ENCODE results near the gene FASTKD3.
A peak's percentile ranks its signal among the peaks of the same experiment; 100 is the strongest.
"Not testable (repeated sequence)": the region's sequence is repeated elsewhere in the genome, so short reads cannot be mapped to it uniquely, and the experiment has no call there.

Gene FASTKD3, protein sequence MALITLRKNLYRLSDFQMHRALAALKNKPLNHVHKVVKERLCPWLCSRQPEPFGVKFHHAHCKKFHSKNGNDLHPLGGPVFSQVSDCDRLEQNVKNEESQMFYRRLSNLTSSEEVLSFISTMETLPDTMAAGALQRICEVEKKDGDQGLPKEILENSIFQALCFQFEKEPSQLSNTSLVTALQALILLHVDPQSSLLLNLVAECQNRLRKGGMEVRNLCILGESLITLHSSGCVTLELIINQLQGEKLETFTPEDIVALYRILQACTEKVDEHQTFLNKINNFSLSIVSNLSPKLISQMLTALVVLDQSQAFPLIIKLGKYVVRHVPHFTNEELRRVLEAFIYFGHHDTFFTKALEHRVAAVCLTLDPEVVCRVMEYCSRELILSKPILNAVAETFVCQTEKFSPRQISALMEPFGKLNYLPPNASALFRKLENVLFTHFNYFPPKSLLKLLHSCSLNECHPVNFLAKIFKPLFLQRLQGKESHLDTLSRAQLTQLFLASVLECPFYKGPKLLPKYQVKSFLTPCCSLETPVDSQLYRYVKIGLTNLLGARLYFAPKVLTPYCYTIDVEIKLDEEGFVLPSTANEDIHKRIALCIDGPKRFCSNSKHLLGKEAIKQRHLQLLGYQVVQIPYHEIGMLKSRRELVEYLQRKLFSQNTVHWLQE

DNA sequence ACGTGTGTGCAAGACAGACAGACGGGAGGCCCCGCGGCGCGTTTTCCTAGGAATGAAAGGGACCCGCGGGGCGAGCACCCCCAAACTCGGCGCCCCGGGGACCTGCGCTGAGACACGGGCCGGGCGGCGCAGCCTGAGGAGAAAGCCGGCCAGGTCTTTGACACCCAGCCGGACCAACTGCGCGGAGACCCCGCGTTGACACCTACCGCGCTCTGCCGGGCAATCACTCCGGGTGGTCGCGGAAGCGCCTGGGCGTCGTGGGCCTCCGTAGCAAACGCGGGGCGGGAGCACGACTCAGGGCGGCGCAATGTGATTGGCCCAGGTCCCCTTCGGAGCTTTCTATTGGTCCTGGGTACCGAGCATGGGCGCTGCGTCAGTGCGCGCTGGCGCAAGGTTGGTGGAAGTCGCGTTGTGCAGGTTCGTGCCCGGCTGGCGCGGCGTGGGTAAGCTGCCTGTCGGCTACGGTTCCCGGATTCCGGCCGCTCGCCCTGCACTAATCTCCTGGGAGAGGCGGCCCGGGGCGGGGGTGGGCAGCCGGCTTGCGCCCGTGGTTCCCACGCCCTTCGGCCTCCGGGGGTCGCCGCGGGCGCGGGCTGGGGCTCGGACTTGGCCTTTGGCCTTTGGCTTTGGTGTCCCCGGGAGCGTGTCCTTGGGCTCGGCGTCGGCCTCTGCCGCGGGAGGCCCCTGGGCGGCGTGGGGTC lies at the start of gene FASTKD3, which contains the start of gene MTRR:
Gene FASTKD3 (minus strand): TSS at position 259 of the 701 bp plus-strand sequence. CDS start 948 bp downstream, outside the sequence.
Gene MTRR (plus strand): TSS at position 376 of the 701 bp plus-strand sequence. CDS start 1,647 bp downstream, outside the sequence.
- DNase-seq: peak; percentile 97

DNA sequence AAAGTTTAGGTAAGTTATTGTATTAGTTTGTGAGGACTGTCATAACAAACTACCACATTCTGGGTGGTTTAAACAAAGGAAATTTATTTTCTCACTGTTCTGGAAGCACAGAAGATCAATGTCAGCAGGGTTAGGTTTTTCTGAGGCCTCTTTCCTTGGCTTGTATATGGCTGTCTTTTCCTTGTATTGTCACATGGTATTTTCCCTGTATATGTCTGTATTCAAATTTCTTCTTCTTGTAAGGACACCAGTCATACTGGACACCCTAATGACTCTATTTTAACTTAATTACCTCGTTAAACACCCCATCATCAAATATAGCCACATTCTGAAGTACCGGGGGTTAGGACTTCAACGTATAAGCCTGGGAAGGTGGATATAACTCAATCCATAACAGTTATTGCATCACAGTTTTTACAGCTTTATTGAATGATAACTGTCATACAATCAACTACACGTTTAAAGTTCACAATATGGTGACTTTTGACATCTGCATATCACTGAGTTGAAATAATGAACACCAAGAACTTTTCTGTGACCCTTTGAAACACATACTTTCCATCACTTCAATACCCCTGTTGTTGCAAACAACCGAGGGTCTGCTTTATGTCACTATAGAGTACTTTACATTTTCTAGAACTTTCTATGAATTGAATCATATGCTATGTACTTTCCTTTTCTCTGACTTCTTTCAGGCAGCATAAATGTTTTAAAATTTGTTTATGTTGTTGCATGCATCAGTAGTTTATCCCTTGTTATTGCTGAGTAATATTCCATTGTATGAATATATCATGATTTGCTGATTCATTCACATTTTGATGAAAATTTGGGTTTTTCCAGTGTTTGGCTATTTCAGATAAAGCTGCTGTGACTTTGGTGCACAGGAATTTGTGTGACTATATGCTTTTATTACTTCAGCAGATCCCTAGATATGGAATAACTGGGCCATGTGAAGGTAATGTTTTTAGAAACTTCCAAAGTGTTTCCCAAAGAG lies 48.6 kb upstream of the FASTKD3 start:
- no peak for DNase-seq

DNA sequence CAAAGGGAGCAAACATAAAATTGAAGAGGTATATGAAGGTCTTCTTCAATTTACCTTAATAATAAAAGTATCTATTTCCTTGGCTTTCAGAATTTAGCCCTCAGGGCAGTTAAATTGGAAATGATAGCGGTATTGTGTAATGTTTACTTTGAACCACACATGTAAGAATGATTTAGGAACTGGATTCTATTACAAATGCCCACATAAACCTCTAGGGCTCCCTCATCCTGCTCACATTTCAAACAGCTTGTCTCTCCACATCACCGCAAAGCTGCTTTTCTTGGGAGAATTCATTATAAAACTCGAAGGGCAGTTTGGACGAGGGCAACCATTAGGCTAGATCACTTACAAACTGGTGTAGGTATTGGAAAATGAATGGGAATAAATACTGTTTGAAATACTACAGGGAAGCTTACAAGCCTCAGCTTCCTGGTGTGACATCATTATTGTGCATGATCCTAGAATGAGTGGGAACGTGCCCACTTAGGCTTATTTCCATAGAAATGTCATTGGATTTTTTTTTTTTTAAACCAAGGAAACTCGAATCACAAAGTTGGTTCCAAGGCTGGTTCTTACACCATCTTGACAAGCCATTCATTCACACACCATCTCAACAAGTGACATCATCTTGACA lies 47.5 kb upstream of the FASTKD3 start:
- no peak for DNase-seq

DNA sequence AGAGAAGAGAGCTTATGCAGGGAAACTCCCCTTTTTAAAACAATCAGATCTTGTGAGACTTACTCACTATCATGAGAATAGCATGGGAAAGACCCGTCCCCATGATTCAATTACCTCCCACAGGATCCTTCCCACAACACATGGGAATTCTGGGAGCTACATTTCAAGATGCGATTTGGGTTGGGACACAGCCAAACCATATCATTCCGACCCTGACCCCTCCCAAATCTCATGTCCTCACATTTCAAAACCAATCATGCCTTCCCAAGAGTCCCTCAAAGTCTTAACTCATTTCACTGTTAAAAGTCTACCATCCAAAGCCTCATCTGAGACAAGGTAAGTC lies 42.6 kb upstream of the FASTKD3 start:
- not testable (repeated sequence) for DNase-seq

DNA sequence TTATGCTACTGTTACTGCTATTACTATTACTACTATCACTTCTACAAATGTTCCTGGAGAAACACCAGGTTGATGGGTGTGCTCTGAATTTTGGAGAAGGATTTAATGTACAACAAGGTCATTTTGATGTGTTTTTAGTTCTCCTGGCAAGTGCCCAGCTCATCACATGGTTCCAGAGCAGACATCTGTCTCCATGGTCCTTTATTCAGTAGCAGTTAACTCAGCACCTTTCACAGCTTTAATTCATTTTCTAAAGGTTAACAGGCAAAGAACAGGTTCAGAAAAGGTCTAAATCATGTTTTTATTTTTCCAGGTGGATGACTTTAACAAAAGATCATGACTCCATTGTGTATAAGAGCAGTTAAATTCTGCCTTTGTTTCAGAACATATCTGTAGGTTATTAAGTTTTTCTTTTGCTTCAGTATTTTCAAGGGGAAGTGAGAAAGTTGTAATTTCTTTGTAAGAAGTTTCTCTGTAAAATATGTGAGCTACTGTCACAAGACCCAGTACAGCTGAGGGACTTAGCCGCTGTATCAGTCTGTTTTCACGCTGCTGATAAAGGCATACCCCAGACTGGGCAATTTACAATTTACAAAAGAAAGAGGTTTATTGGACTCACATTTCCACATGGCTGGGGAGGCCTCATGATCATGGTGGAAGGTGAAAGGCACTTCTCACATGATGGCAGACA lies 42.1 kb upstream of the FASTKD3 start:
- DNase-seq: no peak

DNA sequence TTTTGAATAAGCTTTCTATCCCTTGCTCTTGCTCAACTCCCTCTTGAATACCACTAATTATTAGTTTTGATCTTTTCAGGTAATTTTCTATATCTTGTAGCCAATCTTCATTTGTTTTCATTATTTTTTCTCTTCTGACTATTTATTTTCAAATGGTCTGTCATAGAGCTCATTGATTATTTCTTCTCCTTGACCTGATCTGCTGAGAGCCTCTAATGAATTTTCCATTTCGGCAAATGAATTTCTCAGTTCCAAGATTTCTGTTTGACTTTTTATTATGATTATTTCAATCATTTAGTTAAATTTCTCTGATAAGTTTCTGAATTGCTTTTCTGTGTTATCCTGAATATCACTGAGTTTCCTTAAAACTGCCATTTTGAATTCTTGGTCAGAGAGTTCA lies 39.5 kb upstream of the FASTKD3 start:
- DNase-seq: no peak

DNA sequence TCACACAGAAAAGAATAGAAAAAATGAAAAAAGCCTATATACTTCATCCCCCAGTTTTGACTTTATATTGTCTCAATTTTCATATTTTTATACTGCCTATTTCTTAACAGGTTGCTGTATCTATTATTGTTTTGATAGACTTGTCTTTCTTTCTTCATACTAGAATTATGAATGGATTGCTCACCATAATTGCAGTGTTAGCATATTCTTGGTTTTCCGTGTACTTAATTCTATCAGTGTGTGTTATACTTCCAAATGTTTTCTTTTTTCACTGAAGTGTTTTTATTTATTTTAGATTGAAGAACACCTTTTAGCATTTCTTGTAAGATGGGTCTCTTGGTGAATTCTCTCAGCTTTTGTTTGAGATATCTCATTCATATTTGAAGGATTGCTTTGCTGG lies 38.8 kb upstream of the FASTKD3 start:
- DNase-seq: no peak

DNA sequence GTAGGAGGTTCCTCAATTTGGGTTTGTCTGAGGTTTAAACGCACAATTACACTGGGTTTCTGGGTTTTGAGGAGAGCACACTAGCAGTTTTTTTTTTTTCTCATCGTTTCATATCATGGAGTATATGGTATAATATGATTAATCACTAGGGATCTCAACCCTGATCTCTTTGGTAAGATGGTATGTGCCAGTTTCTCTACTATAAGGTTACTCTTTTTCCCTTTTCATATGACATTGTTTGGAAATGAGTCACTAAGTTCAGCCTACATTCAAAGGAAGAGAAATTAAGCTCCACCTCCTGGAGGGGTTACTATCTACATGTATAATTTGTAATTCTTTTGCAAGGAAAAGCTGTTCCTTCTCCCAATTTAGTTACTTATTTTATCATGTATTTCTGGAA lies 35.3 kb upstream of the FASTKD3 start:
- no peak for DNase-seq

DNA sequence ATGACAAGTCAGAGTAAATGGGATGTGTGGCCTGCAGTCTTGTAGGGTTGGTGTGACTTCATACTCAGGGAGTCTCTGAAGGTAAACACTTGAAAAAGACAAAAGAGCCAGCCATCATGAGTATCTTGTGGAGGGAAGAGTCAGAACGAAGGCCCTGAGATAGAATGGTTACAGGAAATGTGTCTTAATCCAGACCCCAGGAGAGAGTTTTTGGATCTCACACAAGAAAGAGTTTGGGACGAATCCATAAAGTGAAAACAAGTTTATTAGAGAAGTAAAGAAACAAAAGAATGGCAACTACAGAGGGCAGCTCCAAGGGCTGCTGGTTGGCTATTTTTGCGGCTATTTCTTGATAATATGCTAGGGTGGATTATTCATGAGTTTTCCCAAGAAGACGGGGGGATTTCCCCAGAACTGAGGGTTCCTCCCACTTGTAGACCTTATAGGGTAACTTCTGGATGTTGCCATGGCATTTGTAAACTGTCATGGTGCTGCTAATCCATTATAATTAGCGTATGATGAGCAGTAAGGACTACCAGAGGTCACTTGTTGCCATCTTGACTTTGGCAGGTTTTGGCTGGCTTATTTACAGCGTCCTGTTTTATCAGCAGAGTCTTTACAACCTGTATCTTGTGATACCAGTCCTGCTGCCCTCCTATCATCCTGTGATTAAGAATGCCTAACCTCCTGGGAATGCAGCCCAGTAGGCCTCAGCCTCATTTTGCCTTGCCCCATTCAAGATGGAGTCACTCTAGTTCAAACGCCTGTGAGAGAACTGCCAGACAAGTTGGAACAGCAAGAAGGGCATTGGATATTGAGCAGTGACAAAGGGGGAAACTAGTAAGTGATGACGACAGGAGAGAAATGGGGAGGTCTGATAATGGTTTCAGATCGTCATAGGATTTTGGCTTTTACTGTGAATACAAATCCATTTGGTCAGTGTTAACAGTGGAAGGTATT lies 34.1 kb upstream of the FASTKD3 start:
- no peak for DNase-seq

DNA sequence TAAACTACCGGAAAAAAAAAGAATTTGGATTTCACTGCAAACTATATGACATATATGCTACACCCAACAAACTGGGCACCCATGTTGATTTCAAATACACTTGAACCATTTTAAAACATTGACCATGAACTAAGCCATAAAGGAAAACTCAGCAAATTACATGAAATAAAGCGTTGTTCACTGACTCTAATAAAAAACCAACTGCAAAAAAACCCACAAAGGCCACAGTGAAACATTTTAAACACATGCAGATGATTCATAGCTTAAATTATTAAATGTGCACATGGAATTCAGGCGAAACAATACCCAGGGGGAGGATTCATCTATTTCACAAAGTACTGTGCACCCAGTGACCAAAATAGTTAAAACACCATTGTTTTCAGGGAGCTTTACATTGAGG lies 33.4 kb upstream of the FASTKD3 start:
- no peak for DNase-seq

DNA sequence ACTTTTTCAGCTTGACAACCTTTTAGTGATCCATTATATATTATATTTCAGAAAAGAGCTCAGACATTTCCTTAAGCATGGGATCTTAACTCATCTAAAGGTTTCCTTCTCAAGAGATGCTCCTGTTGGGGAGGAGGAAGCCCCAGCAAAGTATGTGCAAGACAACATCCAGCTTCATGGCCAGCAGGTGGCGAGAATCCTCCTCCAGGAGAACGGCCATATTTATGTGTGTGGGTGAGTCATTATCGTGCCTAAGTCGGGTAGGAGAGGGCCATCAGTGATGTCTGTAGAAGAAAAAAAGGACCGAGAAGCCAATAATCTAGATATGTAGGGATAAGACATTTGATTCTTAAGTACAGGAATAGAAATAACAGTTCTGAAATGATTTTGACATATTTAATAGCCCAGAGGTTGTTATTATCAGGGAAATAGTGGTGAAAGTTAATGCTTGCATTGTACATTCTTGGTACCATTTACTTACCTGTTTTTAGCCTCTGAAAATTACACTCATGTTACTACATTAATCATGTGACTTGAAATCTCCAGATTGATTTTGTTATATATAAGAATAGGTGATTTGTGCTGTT lies 28.3 kb upstream of the FASTKD3 start:
- DNase-seq: peak; percentile 77

DNA sequence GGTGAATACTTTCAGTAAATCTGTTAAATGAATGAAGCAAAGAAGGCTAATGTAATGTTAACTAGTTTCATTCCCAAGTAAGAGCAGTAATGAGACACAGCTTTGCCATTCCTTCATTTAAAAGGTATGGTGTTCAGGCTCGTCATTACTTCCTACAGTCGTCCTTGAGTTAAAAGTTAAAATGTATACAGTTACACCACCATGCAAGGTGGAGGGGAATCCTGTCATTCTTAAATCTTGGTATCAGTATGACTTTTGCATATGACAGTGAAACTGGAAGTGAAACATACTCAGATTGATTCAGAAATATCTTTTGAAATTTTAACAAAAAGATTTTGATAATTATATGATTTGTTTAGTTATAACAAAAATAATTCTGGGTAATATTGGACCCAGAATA lies 26.0 kb upstream of the FASTKD3 start:
- DNase-seq: no peak

DNA sequence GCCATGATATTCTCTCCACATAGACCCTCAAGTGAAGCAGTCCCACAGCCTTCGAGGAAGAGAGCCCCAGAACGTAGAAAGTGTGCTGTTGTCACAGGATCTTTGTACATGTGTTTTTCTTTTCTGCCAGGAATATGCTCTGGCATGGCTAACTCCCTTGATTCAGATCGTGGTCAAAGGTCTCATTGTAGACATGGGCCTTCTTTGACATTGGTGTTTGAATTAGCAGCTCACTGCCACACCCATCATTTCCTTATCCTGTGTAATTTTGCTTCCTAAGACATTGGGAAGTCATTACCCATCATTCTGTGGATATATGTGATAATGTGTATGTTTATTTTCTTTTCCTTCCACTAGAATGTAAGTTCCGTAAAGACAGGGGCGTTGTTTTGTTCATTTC lies 25.6 kb upstream of the FASTKD3 start:
- no peak for DNase-seq

DNA sequence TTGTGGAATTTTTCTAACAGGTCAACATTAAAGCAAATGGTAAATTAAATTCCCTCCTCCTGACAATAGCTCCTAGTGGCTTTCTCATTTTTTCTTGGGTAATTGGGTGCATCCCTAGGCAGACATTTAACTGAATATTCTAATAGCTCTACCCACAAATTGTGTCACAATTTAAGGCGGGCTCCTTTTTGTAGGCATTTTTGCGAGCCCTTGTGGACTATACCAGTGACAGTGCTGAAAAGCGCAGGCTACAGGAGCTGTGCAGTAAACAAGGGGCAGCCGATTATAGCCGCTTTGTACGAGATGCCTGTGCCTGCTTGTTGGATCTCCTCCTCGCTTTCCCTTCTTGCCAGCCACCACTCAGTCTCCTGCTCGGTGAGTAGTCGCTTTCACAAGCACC lies 20.1 kb upstream of the FASTKD3 start:
- DNase-seq: no peak

DNA sequence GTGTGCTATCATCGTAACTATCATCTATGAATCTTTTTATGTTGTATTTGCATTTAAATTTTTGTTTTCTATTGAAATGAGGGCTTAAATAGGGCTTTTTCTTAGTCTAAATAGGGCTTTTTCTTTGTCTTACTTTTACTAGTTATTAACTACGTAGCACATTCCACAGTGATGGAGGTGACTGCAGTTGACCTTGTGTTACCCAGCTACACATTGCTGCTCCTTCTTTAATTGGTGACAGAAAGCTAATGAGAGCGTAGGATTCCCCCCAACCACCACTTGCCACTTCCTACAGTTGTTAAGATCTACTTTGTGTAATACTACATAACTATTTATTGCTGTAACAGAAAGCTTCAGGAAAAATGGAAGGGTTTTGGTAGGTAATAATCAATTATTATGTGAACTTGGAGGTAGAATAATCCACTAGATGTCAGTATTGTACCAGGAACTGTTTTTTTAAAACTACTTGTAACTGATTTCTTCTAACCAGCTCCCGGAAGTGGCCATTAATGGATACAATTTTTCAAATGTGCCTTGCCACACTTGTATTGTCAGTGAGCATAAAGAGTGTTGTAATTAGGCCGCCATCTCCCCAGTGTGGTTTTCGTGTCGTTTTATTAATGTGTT lies 18.1 kb upstream of the FASTKD3 start:
- peak; percentile 69 for DNase-seq

DNA sequence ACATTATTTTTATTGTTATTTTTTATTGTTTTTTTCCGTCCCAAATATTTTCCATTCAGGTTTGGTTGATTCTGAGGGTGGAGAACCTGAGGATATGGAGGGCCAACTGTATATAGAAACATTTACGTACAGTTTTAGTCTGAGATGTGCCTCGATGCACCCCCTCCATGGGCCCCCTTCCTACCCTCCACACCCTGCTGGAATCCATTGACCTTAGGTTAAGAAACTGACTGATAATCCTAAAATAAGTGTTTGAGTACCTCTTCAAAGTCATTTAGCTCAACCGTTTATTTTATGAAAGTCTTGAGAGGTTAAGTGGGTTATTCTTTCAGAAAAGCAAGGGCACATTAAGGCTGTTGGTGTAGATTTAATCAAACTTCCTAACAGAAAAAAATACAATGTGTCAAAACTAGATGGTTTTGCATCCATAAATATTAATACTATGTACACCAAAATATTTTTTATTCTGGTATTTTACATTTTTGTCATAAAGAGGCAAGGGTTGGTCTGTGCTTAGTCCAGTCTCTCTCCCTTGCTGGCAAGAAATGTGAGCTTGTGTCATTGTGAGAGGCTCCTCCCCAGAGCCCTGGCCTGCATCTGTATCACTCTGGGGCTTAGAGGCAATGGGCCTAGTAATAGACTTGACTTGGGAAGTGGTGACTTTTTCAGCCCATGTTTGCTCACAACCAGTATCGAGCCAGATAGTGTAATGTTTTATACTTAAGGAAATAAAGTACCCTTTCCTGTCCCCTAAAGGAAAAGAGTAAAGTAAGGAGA lies 15.8 kb upstream of the FASTKD3 start:
- DNase-seq: no peak

DNA sequence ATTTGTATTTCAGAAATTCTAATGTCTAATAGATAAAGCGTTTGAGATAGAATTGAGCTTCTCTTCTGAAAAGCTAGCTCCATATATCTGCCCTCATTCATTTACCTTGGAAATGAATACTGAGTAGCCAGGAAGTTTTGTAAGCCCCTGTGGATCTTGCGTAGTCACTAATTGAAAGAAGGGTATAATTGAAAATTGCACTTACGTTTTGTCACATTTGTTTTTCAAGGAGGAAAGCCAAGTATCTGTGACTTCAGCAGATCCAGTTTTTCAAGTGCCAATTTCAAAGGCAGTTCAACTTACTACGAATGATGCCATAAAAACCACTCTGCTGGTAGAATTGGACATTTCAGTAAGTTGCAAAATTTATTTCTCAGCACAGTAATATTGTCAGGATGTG lies 14.1 kb upstream of the FASTKD3 start:
- no peak for DNase-seq

DNA sequence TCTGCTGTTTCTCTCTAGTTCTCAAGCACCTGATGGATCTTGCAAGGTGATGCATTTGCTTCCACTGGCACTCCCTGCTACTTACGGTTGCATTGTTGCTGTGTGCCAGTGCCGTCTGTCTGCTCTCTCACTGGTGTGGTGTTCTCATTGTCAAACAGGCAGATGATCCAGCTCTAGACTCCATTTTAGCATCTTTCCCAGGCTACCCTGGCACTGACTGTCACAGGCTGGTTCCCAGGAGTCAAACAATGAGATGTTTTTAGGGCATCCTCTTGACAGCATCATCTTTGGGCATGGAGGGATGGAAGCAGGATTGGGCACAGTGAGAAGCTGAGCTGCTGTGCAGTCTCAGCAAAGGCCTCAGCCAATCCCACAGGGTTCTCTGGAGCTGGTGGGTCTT lies 13.0 kb upstream of the FASTKD3 start:
- DNase-seq: no peak
